Measurements from ENCODE around the gene YWHAE. TPM values are rescaled to one million over a fixed set of nuclear protein-coding genes. Genes with fewer than 3 reads are reported as not detected.

YWHAE gene
- total RNA-seq, 1 experiment from 2014 or later, result 1,282 TPM

GRCh38 chr17:1344521-1344920 lies 55.5 kb downstream of the YWHAE start:
- Histone ChIP-seq H2BK5ac (ENCODE audit: insufficient read length, low read length) (no peak overlapping the region), H3K79me1 (ENCODE audit: insufficient read depth, low read depth, low read length, poor library complexity, severe bottlenecking) (no peaks in the 10 kb centered on the region), H3K27me3 (ENCODE audit: insufficient read depth, low read length) (no peaks in the 10 kb centered on the region), H2BK12ac (ENCODE audit: insufficient read length, low read depth, low read length) (no peak overlapping the region), H4K8ac (replicated peaks; ENCODE audit: insufficient read length, low read depth, low read length) (no peak overlapping the region), H2BK20ac (ENCODE audit: low read depth, low read length, poor library complexity, severe bottlenecking) (no peak overlapping the region), H3K4ac (ENCODE audit: low read depth, low read length) (no peak overlapping the region), H2AFZ (ENCODE audit: low read length) (no peak overlapping the region), H3K23ac (ENCODE audit: insufficient read length, low read depth, low read length) (no peak overlapping the region), H3K9ac (ENCODE audit: extremely low read depth, insufficient read length, low read length) (no peak overlapping the region), H3K23me2 (ENCODE audit: insufficient read length, low read depth, low read length, poor library complexity, severe bottlenecking) (no peaks in the 10 kb centered on the region), H3K79me2 (ENCODE audit: insufficient read depth, low read length) (peaks cover 2% of the 10 kb centered on the region; the same call in 1 of the 2 replicates), H3K9me3 (ENCODE audit: control insufficient read depth, low read depth, low read length) (no peaks in the 10 kb centered on the region), H4K20me1 (ENCODE audit: control insufficient read depth, insufficient read depth, insufficient read length) (no peaks in the 10 kb centered on the region), H2AK5ac (ENCODE audit: insufficient read length, low read length) (no peak overlapping the region), H3K4me2 (ENCODE audit: insufficient read depth, insufficient read length, low read length) (no peak overlapping the region), H2BK120ac (ENCODE audit: low read depth, low read length, poor library complexity, severe bottlenecking) (no peak overlapping the region), H3K27ac (ENCODE audit: insufficient read length, low read depth, low read length) (no peak overlapping the region), H3K14ac (ENCODE audit: insufficient read depth, low read length) (no peak overlapping the region), H4K5ac (ENCODE audit: insufficient read length, low read depth, low read length) (no peak overlapping the region), H3K56ac (ENCODE audit: insufficient read length, low read depth, low read length) (no peak overlapping the region), H3K4me1 (ENCODE audit: insufficient read depth, low read length) (no peaks in the 10 kb centered on the region), H2BK15ac (ENCODE audit: low read depth, low read length) (no peak overlapping the region), H4K91ac (ENCODE audit: insufficient read length, low read depth, low read length) (no peak overlapping the region), H3T11ph (ENCODE audit: low read length) (no peak overlapping the region), H3K18ac (ENCODE audit: insufficient read length, low read depth, low read length) (no peak overlapping the region)
- Mint-ChIP-seq H3K27me3 (ENCODE audit: low read depth) (no peaks in the 10 kb centered on the region; the same call in 1 of the 2 replicates), H3K9me3 (no peaks in the 10 kb centered on the region; a peak in 1 of 5 replicates), H3K4me3 (no peak overlapping the region), H3K27ac (peak overlapping the region in 1 of 3 experiments; percentile 91; a peak in 3 of 7 replicates), H3K4me1 (peaks cover 28 to 31% of the 10 kb centered on the region in 2 experiments), H3K36me3 (ENCODE audit: insufficient read depth in 1 of 3, low read depth in 3 of 3) (peaks cover 31 to 58% (median 48%) of the 10 kb centered on the region in 3 experiments)
- no peak for TF ChIP-seq CTCF (conservative IDR thresholded peaks at IDR 0.05)
- WGBS (ENCODE audit: extremely low coverage, insufficient read length, low lambda C conversion rate), result 100% methylated on average over 2 of the region's 7 CpGs
- DNase-seq, result no peak

All from H9 (cell line).